ENCODE data around the gene MTHFD2L.

- TF ChIP-seq GTF2F1 (IDR thresholded peaks at IDR 0.05; ENCODE audit: borderline replicate concordance, low read depth, low read length) (no peak), CEBPB (IDR thresholded peaks at IDR 0.05; ENCODE audit: low read depth, low read length) (no peak), CTCF (IDR thresholded peaks at IDR 0.05; ENCODE audit: control extremely low read depth in 1 of 3, insufficient read depth in 1 of 3, low read depth in 1 of 3, low read length in 3 of 3) (no peak), EZH2 (IDR thresholded peaks at IDR 0.05; ENCODE audit: low read depth, low read length, severe bottlenecking) (no peak), POLR2AphosphoS5 (IDR thresholded peaks at IDR 0.05; ENCODE audit: low read depth, low read length) (no peak), YY1 (IDR thresholded peaks at IDR 0.05; ENCODE audit: low read depth, low read length) (no peak), FOSL1 (IDR thresholded peaks at IDR 0.05; ENCODE audit: insufficient read depth, low read depth, low read length) (no peak), ZNF274 (IDR thresholded peaks at IDR 0.05; ENCODE audit: borderline replicate concordance, extremely low read depth, low read length) (no peak)
Measured at GRCh38 chr4:74314329-74314728, 156.4 kb downstream of the MTHFD2L start.

Data from H1 (cell line).